Fibroblast of pulmonary artery (primary cell): Measurements from ENCODE around the gene HES5.

ENCODE experiments used
- DNase-seq: peaks from one replicate; pipeline ENCODE4 v3.0.0-alpha.2; 2010; ENCODE audit warnings: low read depth
- H3K4me3 ChIP-seq: replicated peaks from 2 replicates; pipeline ENCODE4 v1.5.1; 2011; ENCODE audit warnings: low read depth, mild to moderate bottlenecking, control low read depth, low read length, moderate library complexity
- TF ChIP-seq, protein P1 (sequence below): IDR thresholded peaks from 2 replicates; pipeline ENCODE4 v1.5.1; 2011; ENCODE audit warnings: mild to moderate bottlenecking, control low read depth, low read length, inconsistent platforms; ENCODE audit errors: missing control alignments

Gene HES5

DNA sequence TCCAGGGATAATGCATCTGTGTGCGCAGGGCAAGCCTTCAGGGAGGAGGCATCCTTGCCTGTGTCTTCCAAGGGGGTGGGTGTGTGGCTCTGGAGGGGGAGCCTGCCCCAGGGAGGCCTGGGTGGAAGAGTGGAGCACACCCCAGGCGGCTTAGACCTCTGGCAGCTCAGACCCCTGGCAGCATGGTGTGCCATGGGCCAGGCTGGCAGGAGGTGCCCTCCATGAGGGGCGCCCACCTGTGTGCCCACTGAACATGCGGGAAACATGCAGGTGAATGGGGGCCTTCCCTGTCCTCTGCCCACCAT is 2.6 kb downstream of the HES5 start:
- DNase-seq = no peak
- no peak overlapping the region for H3K4me3 ChIP-seq
- TF ChIP-seq, protein P1, sequence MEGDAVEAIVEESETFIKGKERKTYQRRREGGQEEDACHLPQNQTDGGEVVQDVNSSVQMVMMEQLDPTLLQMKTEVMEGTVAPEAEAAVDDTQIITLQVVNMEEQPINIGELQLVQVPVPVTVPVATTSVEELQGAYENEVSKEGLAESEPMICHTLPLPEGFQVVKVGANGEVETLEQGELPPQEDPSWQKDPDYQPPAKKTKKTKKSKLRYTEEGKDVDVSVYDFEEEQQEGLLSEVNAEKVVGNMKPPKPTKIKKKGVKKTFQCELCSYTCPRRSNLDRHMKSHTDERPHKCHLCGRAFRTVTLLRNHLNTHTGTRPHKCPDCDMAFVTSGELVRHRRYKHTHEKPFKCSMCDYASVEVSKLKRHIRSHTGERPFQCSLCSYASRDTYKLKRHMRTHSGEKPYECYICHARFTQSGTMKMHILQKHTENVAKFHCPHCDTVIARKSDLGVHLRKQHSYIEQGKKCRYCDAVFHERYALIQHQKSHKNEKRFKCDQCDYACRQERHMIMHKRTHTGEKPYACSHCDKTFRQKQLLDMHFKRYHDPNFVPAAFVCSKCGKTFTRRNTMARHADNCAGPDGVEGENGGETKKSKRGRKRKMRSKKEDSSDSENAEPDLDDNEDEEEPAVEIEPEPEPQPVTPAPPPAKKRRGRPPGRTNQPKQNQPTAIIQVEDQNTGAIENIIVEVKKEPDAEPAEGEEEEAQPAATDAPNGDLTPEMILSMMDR = no peak

DNA sequence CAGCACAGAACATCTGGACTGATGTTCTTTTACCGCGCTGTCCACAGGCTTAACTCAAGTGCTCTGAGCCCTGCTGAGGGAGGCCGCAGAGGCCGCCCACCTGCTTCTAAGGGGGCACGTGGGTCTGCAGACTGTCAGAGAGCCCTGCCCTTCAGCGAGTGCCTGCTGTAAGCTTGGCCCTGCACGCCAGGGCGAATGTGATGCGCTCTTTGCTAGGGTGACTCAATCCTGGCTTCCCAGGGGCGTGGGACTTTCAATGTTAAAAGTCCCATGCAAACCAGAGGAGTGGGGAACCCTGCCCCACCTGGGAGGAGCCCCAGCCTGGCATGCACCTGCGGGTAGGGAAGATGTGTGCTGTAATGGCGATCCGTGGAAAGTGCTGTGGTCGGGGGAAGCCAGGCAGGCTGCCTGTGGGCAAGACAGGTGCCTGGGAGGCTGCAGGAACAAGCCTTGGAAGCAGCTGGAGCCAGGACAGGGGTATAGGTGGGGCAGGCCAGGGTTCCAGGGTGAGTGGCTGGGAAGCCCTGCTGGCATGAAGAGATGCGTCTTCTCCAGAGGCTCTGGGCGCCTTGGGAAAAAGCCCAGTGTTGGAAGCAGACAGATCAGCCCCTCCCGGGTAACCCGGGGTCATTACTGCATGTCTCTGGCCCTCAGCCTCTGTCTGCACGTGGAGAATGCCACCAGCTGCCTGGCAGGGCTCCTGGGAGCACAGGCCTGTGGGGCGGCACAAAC is 3.1 kb downstream of the HES5 start:
- TF ChIP-seq, protein P1 = no peak
- DNase-seq = peak; percentile 24
- peak overlapping the region; percentile 86 for H3K4me3 ChIP-seq

DNA sequence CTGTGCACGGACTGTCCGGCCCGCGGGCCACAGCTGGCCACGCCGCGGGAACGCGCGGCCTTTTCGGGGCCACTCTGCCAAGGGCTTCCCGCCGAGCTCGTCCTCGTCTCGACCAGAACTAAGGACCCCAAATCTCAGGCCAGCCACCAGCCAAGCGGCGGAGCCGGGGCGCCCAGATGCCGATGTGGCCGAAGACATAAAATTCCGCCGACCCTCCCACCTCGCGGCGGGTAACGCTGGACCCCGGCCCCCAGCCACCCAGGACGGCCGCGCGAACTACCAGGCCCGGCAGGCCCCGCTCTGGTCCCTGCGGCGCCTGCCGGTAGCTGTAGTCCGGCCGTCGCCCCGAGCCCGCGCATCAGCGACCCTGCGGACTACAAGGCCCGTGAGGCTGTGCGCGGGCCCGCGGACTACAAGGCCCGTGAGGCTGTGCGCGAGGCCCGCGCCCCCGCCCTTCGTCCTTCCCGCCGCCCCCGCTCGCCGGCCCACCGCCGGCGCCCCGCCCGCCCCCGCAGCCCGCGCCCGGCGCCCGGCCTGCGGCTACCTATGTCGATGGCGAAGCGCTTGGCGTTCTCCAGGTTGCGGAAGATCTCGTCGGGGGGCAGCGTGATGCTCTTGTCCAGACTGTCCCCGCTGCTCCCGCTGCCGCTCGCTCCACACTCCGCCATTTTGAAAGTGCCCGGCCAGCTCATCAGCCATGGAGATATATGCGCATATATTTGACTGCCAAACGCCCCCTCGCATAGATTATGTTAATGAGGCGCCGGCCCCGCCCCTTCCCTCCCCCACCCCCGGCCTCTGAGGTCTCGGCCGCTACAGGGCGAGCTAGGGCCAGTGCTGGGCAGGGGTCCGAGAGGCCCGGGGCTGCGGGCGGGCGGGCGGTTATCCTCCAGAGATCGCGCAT is 3.9 kb downstream of the HES5 start, which contains the start of gene PANK4:
Gene PANK4, minus strand, starts transcription at position 677 of the 904 bp plus-strand sequence. Its CDS starts 9 bp downstream, at position 668.
- TF ChIP-seq, protein P1 = no peak
- peak; percentile 94 for DNase-seq
- peak within 1 kb of the TSS; percentile 86 for H3K4me3 ChIP-seq

DNA sequence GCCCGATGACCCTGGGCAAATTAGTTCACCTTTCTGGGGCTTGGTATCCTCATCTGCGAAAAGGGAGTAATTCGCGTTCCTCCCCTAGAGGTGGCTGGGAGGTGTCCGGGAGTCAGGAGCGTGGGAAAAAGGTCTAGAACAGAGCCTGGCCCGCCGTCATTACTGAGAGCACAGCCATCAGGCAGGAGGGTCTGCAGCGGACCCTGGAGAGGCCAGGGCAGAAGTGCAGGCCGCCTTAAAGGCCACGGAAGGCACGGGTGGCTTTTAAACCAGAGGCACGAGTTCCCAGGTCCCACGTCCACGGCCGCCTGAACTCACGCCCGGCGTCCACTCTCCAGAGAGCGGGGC is 4.5 kb downstream of the HES5 start:
- peak overlapping the region; percentile 86 for H3K4me3 ChIP-seq
- TF ChIP-seq, protein P1 = no peak
- DNase-seq = no peak

DNA sequence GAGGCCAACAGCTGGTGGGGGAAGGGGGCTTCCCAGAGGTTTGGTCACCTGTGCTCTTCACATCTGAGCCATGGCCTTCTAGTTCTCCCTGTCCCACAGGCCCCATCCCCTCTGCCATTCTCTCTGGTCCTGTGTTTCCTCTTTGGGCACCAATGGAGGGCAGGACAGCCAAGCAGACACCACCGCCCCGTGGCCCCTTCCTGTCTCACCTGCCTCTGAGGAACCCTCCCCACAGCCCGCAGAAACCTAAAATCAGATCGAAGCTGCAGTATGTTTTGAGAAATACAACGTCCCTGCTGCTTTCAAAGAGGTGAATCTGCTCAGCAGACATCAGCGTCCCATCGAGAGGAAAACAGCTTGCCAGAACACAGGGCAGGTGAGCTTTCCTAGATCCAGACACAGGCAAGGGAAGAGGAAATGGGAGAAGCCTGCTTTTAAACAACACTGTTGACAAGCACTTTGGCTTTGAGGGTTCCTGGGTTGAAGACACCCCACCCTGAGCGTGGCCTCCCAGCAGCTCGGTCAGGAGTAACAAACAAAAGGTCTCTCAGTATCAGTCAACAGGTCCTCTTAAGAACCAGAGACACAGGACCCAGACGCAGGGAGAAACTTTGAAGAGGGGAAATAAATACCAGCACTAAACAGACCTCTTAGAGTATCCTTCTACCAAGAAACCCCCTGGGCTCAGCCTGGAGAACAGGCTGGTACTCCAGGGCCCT is 6.0 kb downstream of the HES5 start:
- DNase-seq = no peak
- H3K4me3 ChIP-seq = no peak overlapping the region
- TF ChIP-seq, protein P1 = no peak

DNA sequence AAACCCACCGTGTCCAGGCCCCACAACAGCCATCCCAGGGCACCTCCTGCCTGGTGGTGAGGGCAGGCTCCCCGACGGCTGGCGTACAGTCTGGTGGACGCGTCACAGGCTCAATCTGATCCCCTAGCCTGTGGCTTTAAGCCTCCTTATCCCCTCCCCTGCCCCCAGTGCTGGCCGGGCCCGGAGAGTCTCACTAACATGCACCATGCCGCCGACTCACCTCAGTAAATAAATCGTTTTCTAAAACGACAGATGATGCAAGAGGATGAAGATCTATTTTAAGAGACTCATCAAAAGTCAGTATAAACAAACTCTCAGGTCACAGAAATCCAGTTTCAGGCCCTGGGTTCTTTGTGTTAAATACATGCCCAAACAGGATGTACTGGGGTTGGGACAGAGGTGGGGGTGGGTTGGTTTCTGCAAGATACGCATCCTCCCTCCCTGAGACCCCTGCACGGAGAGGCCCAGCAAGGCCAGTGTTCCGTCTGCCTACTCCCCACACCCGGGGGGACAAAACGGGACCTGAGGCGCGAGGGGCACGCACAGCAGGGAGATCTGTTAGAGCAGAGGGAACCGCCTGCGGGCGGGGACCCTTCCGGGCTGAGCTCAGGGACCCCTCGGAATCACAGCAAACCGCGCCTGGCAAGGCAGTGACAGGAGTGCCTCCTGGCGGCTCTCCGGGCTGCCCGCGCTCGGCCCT is 6.7 kb downstream of the HES5 start:
- no peak overlapping the region for H3K4me3 ChIP-seq
- DNase-seq = no peak
- TF ChIP-seq, protein P1 = no peak
